SK-N-SH treated with all-trans-retinoic acid at 6 μM for 48 hours (cell line): Measurements from ENCODE around the gene EFCAB13.

ENCODE experiments used
- ATAC-seq: fragments of 200-7000 bp; cut with Tn5 transposase; 3 replicates; pipeline ENCODE4 v1.9.1; 2020; ENCODE audit warnings: mild to moderate bottlenecking, moderate library complexity
- ARNTL ChIP-seq: fragments of 450-650 bp; formaldehyde crosslinking; IDR thresholded peaks from 2 replicates; pipeline ENCODE4 v1.5.0; 2020; ENCODE audit warnings: low read depth, mild to moderate bottlenecking, moderate library complexity, borderline replicate concordance
- BACH2 ChIP-seq: fragments of 250-450 bp; sonication (Bioruptor Pico); IDR thresholded peaks from 2 replicates; pipeline ENCODE4 v1.9.0; 2021; ENCODE audit warnings: mild to moderate bottlenecking, borderline replicate concordance
- CSDC2 ChIP-seq: fragments of 250-450 bp; sonication (Bioruptor Pico); IDR thresholded peaks from 2 replicates; pipeline ENCODE4 v1.5.0; 2020; ENCODE audit warnings: mild to moderate bottlenecking, moderate library complexity
- ESRRG ChIP-seq: fragments of 250-450 bp; sonication (Bioruptor Pico); IDR thresholded peaks from 2 replicates; pipeline ENCODE4 v1.6.1; 2021; ENCODE audit warnings: mild to moderate bottlenecking
- GLIS3 ChIP-seq: fragments of 250-450 bp; sonication (Bioruptor Pico); IDR thresholded peaks from 2 replicates; pipeline ENCODE4 v1.5.0; 2020; ENCODE audit warnings: mild to moderate bottlenecking, moderate library complexity
- ISL1 ChIP-seq: fragments of 250-450 bp; sonication (Bioruptor Pico); IDR thresholded peaks from 2 replicates; pipeline ENCODE4 v2.1.2; 2022; ENCODE audit warnings: mild to moderate bottlenecking, moderate library complexity
- OSR1 ChIP-seq: fragments of 250-450 bp; sonication (Bioruptor Pico); IDR thresholded peaks from 2 replicates; pipeline ENCODE4 v1.8.0; 2022; ENCODE audit warnings: moderate library complexity, mild to moderate bottlenecking, inconsistent platforms
- PPARA ChIP-seq: fragments of 250-450 bp; sonication (Bioruptor Pico); IDR thresholded peaks from 2 replicates; pipeline ENCODE4 v1.5.0; 2020; ENCODE audit warnings: mild to moderate bottlenecking, borderline replicate concordance
- RARB ChIP-seq: fragments of 250-450 bp; sonication (Bioruptor Pico); IDR thresholded peaks from 2 replicates; pipeline ENCODE4 v1.8.0; 2021; ENCODE audit warnings: mild to moderate bottlenecking, moderate library complexity
- SNAI2 ChIP-seq: fragments of 250-450 bp; sonication (Bioruptor Pico); IDR thresholded peaks from 2 replicates; pipeline ENCODE4 v1.5.0; 2020; ENCODE audit warnings: mild to moderate bottlenecking, moderate library complexity
- TCF4 ChIP-seq: fragments of 250-450 bp; sonication (Bioruptor Pico); IDR thresholded peaks from 2 replicates; pipeline ENCODE4 v1.8.0; 2021; ENCODE audit warnings: mild to moderate bottlenecking, moderate library complexity, borderline replicate concordance
- TOX ChIP-seq: fragments of 250-450 bp; sonication (Bioruptor Pico); IDR thresholded peaks from 2 replicates; pipeline ENCODE4 v1.8.0; 2021; ENCODE audit warnings: mild to moderate bottlenecking, moderate library complexity, borderline replicate concordance
- ZC3H10 ChIP-seq: fragments of 250-450 bp; sonication (Bioruptor Pico); IDR thresholded peaks from 2 replicates; pipeline ENCODE4 v1.5.1; 2021; ENCODE audit warnings: mild to moderate bottlenecking, moderate library complexity
- ZFP3 ChIP-seq: fragments of 250-450 bp; sonication (Bioruptor Pico); IDR thresholded peaks from 2 replicates; pipeline ENCODE4 v1.5.0; 2020; ENCODE audit warnings: mild to moderate bottlenecking, moderate library complexity
- ZFP30 ChIP-seq: fragments of 450-650 bp; formaldehyde crosslinking; IDR thresholded peaks from 2 replicates; pipeline ENCODE4 v1.5.0; 2022; ENCODE audit warnings: mild to moderate bottlenecking, moderate library complexity
- ZNF565 ChIP-seq: fragments of 450-650 bp; formaldehyde crosslinking; conservative IDR thresholded peaks from 2 replicates; pipeline ENCODE4 v1.5.0; 2020; ENCODE audit warnings: low read depth, mild to moderate bottlenecking, moderate library complexity
- ZNF70 ChIP-seq: fragments of 450-650 bp; formaldehyde crosslinking; IDR thresholded peaks from 2 replicates; pipeline ENCODE4 v1.5.0; 2020; ENCODE audit warnings: mild to moderate bottlenecking, moderate library complexity
- ZNF8 ChIP-seq: fragments of 450-650 bp; formaldehyde crosslinking; IDR thresholded peaks from 2 replicates; pipeline ENCODE4 v1.5.0; 2020; ENCODE audit warnings: mild to moderate bottlenecking, moderate library complexity
- TF ChIP-seq, protein P1 (sequence below): fragments of 250-450 bp; sonication (Bioruptor Pico); IDR thresholded peaks from 2 replicates; pipeline ENCODE4 v1.8.0; 2021; ENCODE audit warnings: low read depth, mild to moderate bottlenecking, moderate library complexity, borderline replicate concordance
- TF ChIP-seq, protein P2 (sequence below): fragments of 250-450 bp; sonication (Bioruptor Pico); IDR thresholded peaks from 2 replicates; pipeline ENCODE4 v1.5.1; 2020; ENCODE audit warnings: low read depth, mild to moderate bottlenecking, moderate library complexity
- TF ChIP-seq, protein P3 (sequence below): fragments of 250-450 bp; sonication (Bioruptor Pico); IDR thresholded peaks from 2 replicates; pipeline ENCODE4 v1.5.0; 2020; ENCODE audit warnings: mild to moderate bottlenecking, moderate library complexity
- TF ChIP-seq, protein P4 (sequence below): fragments of 250-450 bp; sonication (Bioruptor Pico); IDR thresholded peaks from 2 replicates; pipeline ENCODE4 v1.5.1; 2021; ENCODE audit warnings: mild to moderate bottlenecking, moderate library complexity

The EFCAB13 gene

DNA sequence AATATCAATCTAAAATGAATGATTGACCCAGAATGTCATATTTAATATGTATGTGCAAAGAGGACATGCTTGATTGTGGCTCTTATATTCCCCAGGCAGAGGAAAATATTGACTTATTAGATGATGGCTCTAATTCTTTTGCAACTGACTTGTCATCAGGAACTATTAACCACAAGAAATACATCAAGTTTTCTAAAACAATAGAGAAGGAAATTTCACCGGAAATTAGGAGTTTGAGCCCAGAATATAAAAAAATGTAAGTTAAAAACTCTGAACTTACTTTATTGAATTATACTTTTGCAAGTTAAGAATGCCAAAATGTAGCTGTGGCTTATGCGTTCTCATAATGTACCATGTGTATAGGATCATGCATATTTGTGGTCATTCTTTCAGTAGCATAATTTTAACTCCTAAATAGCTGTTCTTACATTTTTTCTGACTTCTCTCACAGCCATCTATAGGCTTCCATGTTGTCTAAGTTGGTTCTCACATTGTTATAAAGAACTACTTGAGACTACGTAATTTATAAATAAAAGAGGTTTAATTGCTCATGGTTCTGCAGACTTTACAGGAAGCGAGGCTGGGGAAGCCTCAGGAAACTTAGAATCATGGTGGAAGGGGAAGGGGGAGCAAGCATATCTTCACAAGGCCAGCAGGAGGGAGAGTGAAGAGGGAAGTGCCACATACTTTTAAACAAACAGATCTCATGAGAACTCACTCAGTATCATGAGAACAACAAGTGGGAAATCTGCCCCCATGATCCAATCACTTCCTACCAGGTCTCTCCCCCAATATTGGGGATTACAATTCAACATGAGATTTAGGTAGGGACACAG is 11.6 kb downstream of the EFCAB13 start:
- TF ChIP-seq, protein P1, sequence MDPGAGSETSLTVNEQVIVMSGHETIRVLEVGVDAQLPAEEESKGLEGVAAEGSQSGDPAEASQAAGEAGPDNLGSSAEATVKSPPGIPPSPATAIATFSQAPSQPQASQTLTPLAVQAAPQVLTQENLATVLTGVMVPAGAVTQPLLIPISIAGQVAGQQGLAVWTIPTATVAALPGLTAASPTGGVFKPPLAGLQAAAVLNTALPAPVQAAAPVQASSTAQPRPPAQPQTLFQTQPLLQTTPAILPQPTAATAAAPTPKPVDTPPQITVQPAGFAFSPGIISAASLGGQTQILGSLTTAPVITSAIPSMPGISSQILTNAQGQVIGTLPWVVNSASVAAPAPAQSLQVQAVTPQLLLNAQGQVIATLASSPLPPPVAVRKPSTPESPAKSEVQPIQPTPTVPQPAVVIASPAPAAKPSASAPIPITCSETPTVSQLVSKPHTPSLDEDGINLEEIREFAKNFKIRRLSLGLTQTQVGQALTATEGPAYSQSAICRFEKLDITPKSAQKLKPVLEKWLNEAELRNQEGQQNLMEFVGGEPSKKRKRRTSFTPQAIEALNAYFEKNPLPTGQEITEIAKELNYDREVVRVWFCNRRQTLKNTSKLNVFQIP (CRISPR knock-in tag) = no peak
- TF ChIP-seq GLIS3 (CRISPR knock-in tag) (no peak), CSDC2 (CRISPR knock-in tag) (no peak), PPARA (no peak), ARNTL (no peak), ISL1 (CRISPR knock-in tag) (no peak), OSR1 (CRISPR knock-in tag) (no peak), BACH2 (CRISPR knock-in tag) (no peak), TCF4 (CRISPR knock-in tag) (no peak), ZNF70 (CRISPR knock-in tag) (no peak)
- TF ChIP-seq, protein P2, sequence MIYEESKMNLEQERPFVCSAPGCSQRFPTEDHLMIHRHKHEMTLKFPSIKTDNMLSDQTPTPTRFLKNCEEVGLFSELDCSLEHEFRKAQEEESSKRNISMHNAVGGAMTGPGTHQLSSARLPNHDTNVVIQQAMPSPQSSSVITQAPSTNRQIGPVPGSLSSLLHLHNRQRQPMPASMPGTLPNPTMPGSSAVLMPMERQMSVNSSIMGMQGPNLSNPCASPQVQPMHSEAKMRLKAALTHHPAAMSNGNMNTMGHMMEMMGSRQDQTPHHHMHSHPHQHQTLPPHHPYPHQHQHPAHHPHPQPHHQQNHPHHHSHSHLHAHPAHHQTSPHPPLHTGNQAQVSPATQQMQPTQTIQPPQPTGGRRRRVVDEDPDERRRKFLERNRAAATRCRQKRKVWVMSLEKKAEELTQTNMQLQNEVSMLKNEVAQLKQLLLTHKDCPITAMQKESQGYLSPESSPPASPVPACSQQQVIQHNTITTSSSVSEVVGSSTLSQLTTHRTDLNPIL = no peak
- TF ChIP-seq, all 23 proteins: peak for 0
- ATAC-seq = peak; percentile 60

DNA sequence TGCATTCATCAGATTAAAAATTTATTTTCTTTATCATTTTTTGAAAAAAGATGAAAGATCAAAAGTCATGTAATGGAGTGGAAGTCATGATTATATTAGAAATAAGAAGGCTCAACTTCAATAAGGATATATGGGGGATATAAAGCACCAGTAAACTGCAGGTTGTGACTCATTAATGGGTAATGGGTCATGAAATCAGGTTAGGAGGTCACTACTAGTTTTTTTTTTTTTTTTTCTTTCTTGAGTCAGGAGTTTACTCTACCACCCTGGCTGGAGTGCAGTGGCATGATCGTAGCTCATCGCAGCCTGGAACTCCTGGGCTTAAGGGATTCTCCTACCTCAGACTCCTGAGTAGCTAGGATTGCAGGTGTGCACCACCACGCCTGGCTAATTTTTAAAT is 14.3 kb downstream of the EFCAB13 start:
- TF ChIP-seq ISL1 (CRISPR knock-in tag) = no peak
- TF ChIP-seq GLIS3 (CRISPR knock-in tag) = no peak
- no peak for TF ChIP-seq BACH2 (CRISPR knock-in tag)
- no peak for TF ChIP-seq ZNF8
- no peak for ATAC-seq

DNA sequence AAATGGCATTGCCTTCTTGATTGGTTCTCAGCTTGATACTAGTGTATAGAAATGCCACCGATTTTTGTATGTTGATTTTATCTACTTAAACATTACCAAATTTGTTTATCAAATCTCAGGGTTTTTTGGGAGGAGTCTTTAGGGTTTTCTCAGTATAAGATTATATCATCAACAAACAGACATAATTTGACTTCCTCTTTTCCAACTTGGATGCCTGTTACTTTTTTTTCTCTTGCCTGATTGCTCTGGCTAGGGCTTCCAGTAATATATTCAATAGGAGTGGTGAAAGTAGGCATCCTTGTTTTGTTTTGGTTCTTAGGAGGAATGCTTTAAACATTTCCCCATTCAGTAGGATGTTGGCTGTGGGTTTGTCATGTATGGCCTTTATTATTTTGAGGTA is 29.1 kb downstream of the EFCAB13 start:
- TF ChIP-seq ZNF70 (CRISPR knock-in tag) (no peak), PPARA (no peak), ZFP30 (CRISPR knock-in tag) (no peak), RARB (CRISPR knock-in tag) (no peak), SNAI2 (CRISPR knock-in tag) (no peak), ZNF8 (no peak), GLIS3 (CRISPR knock-in tag) (no peak), OSR1 (CRISPR knock-in tag) (no peak), TCF4 (CRISPR knock-in tag) (no peak)
- TF ChIP-seq, protein P3, sequence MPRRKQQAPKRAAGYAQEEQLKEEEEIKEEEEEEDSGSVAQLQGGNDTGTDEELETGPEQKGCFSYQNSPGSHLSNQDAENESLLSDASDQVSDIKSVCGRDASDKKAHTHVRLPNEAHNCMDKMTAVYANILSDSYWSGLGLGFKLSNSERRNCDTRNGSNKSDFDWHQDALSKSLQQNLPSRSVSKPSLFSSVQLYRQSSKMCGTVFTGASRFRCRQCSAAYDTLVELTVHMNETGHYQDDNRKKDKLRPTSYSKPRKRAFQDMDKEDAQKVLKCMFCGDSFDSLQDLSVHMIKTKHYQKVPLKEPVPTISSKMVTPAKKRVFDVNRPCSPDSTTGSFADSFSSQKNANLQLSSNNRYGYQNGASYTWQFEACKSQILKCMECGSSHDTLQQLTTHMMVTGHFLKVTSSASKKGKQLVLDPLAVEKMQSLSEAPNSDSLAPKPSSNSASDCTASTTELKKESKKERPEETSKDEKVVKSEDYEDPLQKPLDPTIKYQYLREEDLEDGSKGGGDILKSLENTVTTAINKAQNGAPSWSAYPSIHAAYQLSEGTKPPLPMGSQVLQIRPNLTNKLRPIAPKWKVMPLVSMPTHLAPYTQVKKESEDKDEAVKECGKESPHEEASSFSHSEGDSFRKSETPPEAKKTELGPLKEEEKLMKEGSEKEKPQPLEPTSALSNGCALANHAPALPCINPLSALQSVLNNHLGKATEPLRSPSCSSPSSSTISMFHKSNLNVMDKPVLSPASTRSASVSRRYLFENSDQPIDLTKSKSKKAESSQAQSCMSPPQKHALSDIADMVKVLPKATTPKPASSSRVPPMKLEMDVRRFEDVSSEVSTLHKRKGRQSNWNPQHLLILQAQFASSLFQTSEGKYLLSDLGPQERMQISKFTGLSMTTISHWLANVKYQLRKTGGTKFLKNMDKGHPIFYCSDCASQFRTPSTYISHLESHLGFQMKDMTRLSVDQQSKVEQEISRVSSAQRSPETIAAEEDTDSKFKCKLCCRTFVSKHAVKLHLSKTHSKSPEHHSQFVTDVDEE (CRISPR knock-in tag) = no peak
- TF ChIP-seq, protein P4, sequence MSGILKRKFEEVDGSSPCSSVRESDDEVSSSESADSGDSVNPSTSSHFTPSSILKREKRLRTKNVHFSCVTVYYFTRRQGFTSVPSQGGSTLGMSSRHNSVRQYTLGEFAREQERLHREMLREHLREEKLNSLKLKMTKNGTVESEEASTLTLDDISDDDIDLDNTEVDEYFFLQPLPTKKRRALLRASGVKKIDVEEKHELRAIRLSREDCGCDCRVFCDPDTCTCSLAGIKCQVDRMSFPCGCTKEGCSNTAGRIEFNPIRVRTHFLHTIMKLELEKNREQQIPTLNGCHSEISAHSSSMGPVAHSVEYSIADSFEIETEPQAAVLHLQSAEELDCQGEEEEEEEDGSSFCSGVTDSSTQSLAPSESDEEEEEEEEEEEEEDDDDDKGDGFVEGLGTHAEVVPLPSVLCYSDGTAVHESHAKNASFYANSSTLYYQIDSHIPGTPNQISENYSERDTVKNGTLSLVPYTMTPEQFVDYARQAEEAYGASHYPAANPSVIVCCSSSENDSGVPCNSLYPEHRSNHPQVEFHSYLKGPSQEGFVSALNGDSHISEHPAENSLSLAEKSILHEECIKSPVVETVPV (CRISPR knock-in tag) = no peak
- TF ChIP-seq, protein P1 (CRISPR knock-in tag) = no peak
- ATAC-seq = no peak

DNA sequence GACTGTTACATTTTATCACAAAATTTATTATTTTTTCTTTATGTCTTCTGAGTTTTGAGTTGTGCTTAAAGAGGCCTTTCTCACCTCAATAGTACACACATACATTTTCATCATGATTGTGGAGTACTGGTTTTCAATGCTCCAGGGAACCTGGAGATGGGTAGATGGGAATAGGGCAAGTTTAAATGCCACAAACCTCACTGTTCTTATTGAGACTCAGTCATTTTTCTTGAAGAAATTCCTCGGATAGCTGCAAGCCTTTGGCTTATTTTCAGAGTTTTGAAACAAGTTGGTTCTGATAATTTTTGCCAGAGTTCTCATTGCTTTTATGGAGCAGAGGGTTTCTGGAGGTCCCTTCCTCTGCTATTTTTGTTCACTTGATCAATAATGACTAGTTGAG is 34.9 kb downstream of the EFCAB13 start:
- ATAC-seq = no peak
- TF ChIP-seq TOX (CRISPR knock-in tag) (no peak), PPARA (no peak), ISL1 (CRISPR knock-in tag) (no peak), RARB (CRISPR knock-in tag) (no peak), OSR1 (CRISPR knock-in tag) (no peak), ARNTL (no peak), ZNF565 (CRISPR knock-in tag) (no peak), ESRRG (CRISPR knock-in tag) (no peak), ZNF70 (CRISPR knock-in tag) (no peak), ZNF8 (no peak), ZC3H10 (CRISPR knock-in tag) (no peak), ZFP3 (CRISPR knock-in tag) (no peak), TCF4 (CRISPR knock-in tag) (no peak)
- TF ChIP-seq, protein P4 (CRISPR knock-in tag) = no peak
